Activated naive CD4-positive, alpha-beta T cell treated with anti-CD3 and anti-CD28 coated beads for 36 hours (primary cell): Measurements from ENCODE around the gene KRT28. TPM values are rescaled to one million over a fixed set of nuclear protein-coding genes. Genes with fewer than 3 reads are reported as not detected.
"Not testable (repeated sequence)": the region's sequence is repeated elsewhere in the genome, so short reads cannot be mapped to it uniquely, and the experiment has no call there.

Experiments
- CTCF ChIA-PET: fragments of 350-600 bp; sonication (Branson Sonifier 250); formaldehyde crosslinking; loops from one replicate; lab custom pipeline; 2021; ENCODE audit warnings: antibody characterized with exemption; lab: Charles Lee
- DNase-seq: peaks from one replicate; pipeline ENCODE4 v3.0.0-alpha.2; 2020
- H3K27ac Mint-ChIP-seq: one replicate; pipeline ENCODE4 v1.8.0; 2021; ENCODE audit warnings: mild to moderate bottlenecking, mixed read lengths
- H3K27me3 Mint-ChIP-seq: one replicate; pipeline ENCODE4 v1.8.0; 2021; ENCODE audit warnings: low read depth, mixed read lengths
- H3K36me3 Mint-ChIP-seq: one replicate; pipeline ENCODE4 v1.8.0; 2021; ENCODE audit warnings: low read depth, mixed read lengths
- H3K4me1 Mint-ChIP-seq: one replicate; pipeline ENCODE4 v1.8.0; 2021; ENCODE audit warnings: low read depth, mixed read lengths
- H3K4me3 Mint-ChIP-seq: one replicate; pipeline ENCODE4 v1.8.0; 2021; ENCODE audit warnings: mild to moderate bottlenecking, moderate library complexity, mixed read lengths
- H3K9me3 Mint-ChIP-seq: one replicate; pipeline ENCODE4 v1.8.0; 2021; ENCODE audit warnings: mixed read lengths
- intact Hi-C: fragments of 100-400 bp; cut with micrococcal nuclease; formaldehyde crosslinking; loops from one replicate; pipeline ENCODE4 v1.15.1; 2023
- total RNA-seq, 2 experiments: library from RNA; stranded (reverse); gene quantifications; one replicate each; pipeline ENCODE4 v1.2.3, GENCODE V29; 2021

The KRT28 gene
- total RNA-seq, 2 experiments from 2014 or later, result not detected

GRCh38 chr17:40765657-40766056 lies 34.1 kb downstream of the KRT28 start:
- Mint-ChIP-seq H3K4me3 (no peak overlapping the region), H3K4me1 (no peaks in the 10 kb centered on the region), H3K9me3 (peaks cover 21% of the 10 kb centered on the region), H3K27me3 (peaks cover 10% of the 10 kb centered on the region), H3K27ac (no peak overlapping the region), H3K36me3 (no peaks in the 10 kb centered on the region)
- intact Hi-C loops, result no loop called here
- CTCF ChIA-PET, result interaction anchor here (0.7 kb wide), 1 partner anchor 710 kb away, joined by 3 read pairs; no protein-coding TSS in a partner anchor
- no peak for DNase-seq

- CTCF ChIA-PET, result no interaction called here
- Mint-ChIP-seq H3K4me1 (no peaks in the 10 kb centered on the region), H3K27me3 (peaks cover 23% of the 10 kb centered on the region), H3K4me3 (no peak overlapping the region), H3K36me3 (peaks cover 2% of the 10 kb centered on the region), H3K27ac (no peak overlapping the region), H3K9me3 (peaks cover 36% of the 10 kb centered on the region)
- intact Hi-C loops, result no loop called here
- no peak for DNase-seq
These were observed 36.0 kb downstream of the KRT28 start for GRCh38 chr17:40763752-40764151.

- H3K4me1 Mint-ChIP-seq, result no peaks in the 10 kb centered on the region
- no peak overlapping the region for H3K27ac Mint-ChIP-seq
- peaks cover 36% of the 10 kb centered on the region for H3K27me3 Mint-ChIP-seq
- DNase-seq, result no peak
- H3K36me3 Mint-ChIP-seq, result peaks cover 5% of the 10 kb centered on the region
- peaks cover 42% of the 10 kb centered on the region for H3K9me3 Mint-ChIP-seq
- no peak overlapping the region for H3K4me3 Mint-ChIP-seq
- CTCF ChIA-PET, result interaction anchor here (0.6 kb wide), 1 partner anchor 98 kb away, joined by 3 read pairs; no protein-coding TSS in a partner anchor
- intact Hi-C loops, result no loop called here
These were observed 39.4 kb downstream of the KRT28 start for GRCh38 chr17:40760105-40761016.

- Mint-ChIP-seq H3K27ac (no peak within 1 kb of the TSS), H3K27me3 (peaks cover 25% of the 10 kb centered on the region), H3K4me1 (no peaks in the 10 kb centered on the region), H3K36me3 (peaks cover 3% of the 10 kb centered on the region), H3K9me3 (peaks cover 16% of the 10 kb centered on the region), H3K4me3 (no peak within 1 kb of the TSS)
- intact Hi-C loops, result no loop called here
- CTCF ChIA-PET, result interaction anchor here (0.6 kb wide), 1 partner anchor 14 kb away, joined by 4 read pairs; no protein-coding TSS in a partner anchor
- no peak for DNase-seq
These were observed 44.5 kb downstream of the KRT28 start, which contains the start of gene KRT25 for GRCh38 chr17:40755231-40755630. KRT25 (minus strand) TSS chr17:40755331; CDS start chr17:40755271, 60 bp downstream.

DNA sequence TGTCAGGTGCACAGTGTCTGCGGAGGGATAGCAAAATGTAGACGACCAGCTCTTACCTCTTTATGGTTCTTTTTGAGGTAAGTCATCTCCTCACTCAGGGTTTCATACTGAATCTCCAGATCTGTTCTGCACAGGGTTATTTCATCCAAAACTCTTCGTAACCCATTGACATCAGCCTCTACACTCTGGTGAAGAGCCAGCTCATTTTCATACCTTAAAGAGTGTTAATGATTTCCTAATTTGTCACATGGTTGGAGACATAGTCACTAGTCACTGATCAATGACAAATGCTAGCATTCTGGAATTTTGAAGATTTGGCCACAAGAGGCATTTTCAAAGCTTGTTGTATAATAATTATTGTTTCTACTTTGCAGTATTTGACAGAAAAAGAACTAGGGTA lies 46.0 kb downstream of the KRT28 start:
- H3K9me3 Mint-ChIP-seq, result peaks cover 7% of the 10 kb centered on the region
- CTCF ChIA-PET, result interaction anchor here (0.6 kb wide), 1 partner anchor 28 kb away, joined by 3 read pairs; no protein-coding TSS in a partner anchor
- H3K4me3 Mint-ChIP-seq, result no peak overlapping the region
- no peak for DNase-seq
- H3K27me3 Mint-ChIP-seq, result peaks cover 20% of the 10 kb centered on the region
- intact Hi-C loops, result no loop called here
- H3K27ac Mint-ChIP-seq, result no peak overlapping the region
- no peaks in the 10 kb centered on the region for H3K4me1 Mint-ChIP-seq
- H3K36me3 Mint-ChIP-seq, result peaks cover 3% of the 10 kb centered on the region

GRCh38 chr17:40751065-40751464 lies 48.7 kb downstream of the KRT28 start:
- no peak for DNase-seq
- no peaks in the 10 kb centered on the region for H3K4me1 Mint-ChIP-seq
- no peaks in the 10 kb centered on the region for H3K9me3 Mint-ChIP-seq
- CTCF ChIA-PET, result no interaction called here
- no peak overlapping the region for H3K27ac Mint-ChIP-seq
- intact Hi-C loops, result no loop called here
- peaks cover 18% of the 10 kb centered on the region for H3K27me3 Mint-ChIP-seq
- H3K36me3 Mint-ChIP-seq, result no peaks in the 10 kb centered on the region
- H3K4me3 Mint-ChIP-seq, result no peak overlapping the region

GRCh38 chr17:40750391-40750790 lies 49.4 kb downstream of the KRT28 start:
- Mint-ChIP-seq H3K4me3 (no peak overlapping the region), H3K36me3 (no peaks in the 10 kb centered on the region), H3K4me1 (no peaks in the 10 kb centered on the region), H3K27me3 (peaks cover 18% of the 10 kb centered on the region), H3K27ac (no peak overlapping the region), H3K9me3 (no peaks in the 10 kb centered on the region)
- intact Hi-C loops, result no loop called here
- DNase-seq, result no peak
- CTCF ChIA-PET, result no interaction called here

DNA sequence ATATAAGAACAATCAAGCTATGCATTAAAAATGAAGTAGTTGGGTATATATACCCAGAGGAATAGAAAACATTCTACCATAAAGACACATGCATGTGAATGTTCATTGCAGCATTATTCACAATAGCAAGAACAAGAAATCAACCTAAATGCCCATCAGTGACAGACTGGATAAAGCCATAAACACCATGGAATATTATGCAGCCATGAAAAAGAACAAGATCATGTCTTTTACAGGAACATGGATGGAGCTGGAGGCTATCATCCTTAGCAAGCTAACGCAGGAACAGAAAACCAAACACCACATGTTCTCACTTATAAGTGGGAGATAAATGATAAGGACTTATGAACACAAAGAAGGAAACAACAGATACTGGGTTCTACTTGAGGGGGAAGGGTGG lies 51.1 kb downstream of the KRT28 start:
- H3K27me3 Mint-ChIP-seq, result peaks cover 18% of the 10 kb centered on the region
- H3K27ac Mint-ChIP-seq, H3K4me3 Mint-ChIP-seq, H3K36me3 Mint-ChIP-seq, H3K4me1 Mint-ChIP-seq, H3K9me3 Mint-ChIP-seq, CTCF ChIA-PET, DNase-seq, intact Hi-C loops: not testable (repeated sequence)

Other genes with a start within 250 kb of the KRT28 start
- 100 to 1,000 TPM; 150 to 156 TPM for gene CCR7, start 234.5 kb downstream of the KRT28 start, total RNA-seq
- 100 to 1,000 TPM; 102 to 112 TPM for gene SMARCE1, start 152.1 kb downstream of the KRT28 start, total RNA-seq
- gene KRT222, start 134.8 kb downstream of the KRT28 start, total RNA-seq, result not detected
- not detected for gene KRT24, start 96.2 kb downstream of the KRT28 start, total RNA-seq
- gene KRT25, start 44.6 kb downstream of the KRT28 start, total RNA-seq, result not detected
- not detected for gene KRT26, start 27.8 kb downstream of the KRT28 start, total RNA-seq
- not detected for gene KRT27, start 17.4 kb downstream of the KRT28 start, total RNA-seq
- 10 to 100 TPM; 32.5 to 34.7 TPM for gene KRT10, start 22.7 kb upstream of the KRT28 start, total RNA-seq
- not detected for gene KRT12, start 67.3 kb upstream of the KRT28 start, total RNA-seq
- not detected for gene KRT20, start 85.3 kb upstream of the KRT28 start, total RNA-seq
- not detected for gene KRT23, start 137.7 kb upstream of the KRT28 start, total RNA-seq
- gene KRT39, start 167.0 kb upstream of the KRT28 start, total RNA-seq, result not detected
- not detected for gene KRT40, start 184.4 kb upstream of the KRT28 start, total RNA-seq
- gene KRTAP3-3, start 194.2 kb upstream of the KRT28 start, total RNA-seq, result not detected
- not detected for gene KRTAP3-2, start 199.9 kb upstream of the KRT28 start, total RNA-seq
- not detected for gene KRTAP3-1, start 209.2 kb upstream of the KRT28 start, total RNA-seq
- gene KRTAP1-5, start 227.2 kb upstream of the KRT28 start, total RNA-seq, result not detected
- gene KRTAP1-4, start 230.2 kb upstream of the KRT28 start, total RNA-seq, result not detected
- not detected for gene KRTAP1-3, start 234.9 kb upstream of the KRT28 start, total RNA-seq
- gene KRTAP1-1, start 241.5 kb upstream of the KRT28 start, total RNA-seq, result not detected
- not detected for gene KRTAP2-1, start 247.4 kb upstream of the KRT28 start, total RNA-seq